NT2/D1 (cell line): ENCODE measurements around the gene HNRNPH1.

Experiments used
- DNase-seq: peaks from one replicate; pipeline ENCODE4 v3.0.0-alpha.2; 2011; ENCODE audit warnings: low read depth, low spot score
- H3K27me3 ChIP-seq: 2 replicates; pipeline ENCODE4 v1.6.0; 2011; ENCODE audit warnings: mild to moderate bottlenecking; ENCODE audit not compliant: insufficient read length, insufficient read depth
- H3K36me3 ChIP-seq: 2 replicates; pipeline ENCODE4 v1.6.1; 2011; ENCODE audit warnings: mild to moderate bottlenecking, low read length, mixed read lengths; ENCODE audit not compliant: insufficient read depth, insufficient read length
- H3K4me1 ChIP-seq: 2 replicates; pipeline ENCODE4 v1.5.1; 2011; ENCODE audit not compliant: insufficient read depth, insufficient read length
- H3K4me3 ChIP-seq: 2 replicates; pipeline ENCODE4 v1.5.1; 2011; ENCODE audit warnings: low read depth; ENCODE audit not compliant: insufficient read length
- H3K9ac ChIP-seq: 2 replicates; pipeline ENCODE4 v1.6.0; 2011; ENCODE audit warnings: low read depth; ENCODE audit not compliant: insufficient read length
- H3K9me3 ChIP-seq: 2 replicates; pipeline ENCODE4 v1.5.1; 2011; ENCODE audit warnings: mild to moderate bottlenecking, low read length; ENCODE audit not compliant: insufficient read depth
- SUZ12 ChIP-seq: IDR thresholded peaks from 2 replicates; pipeline ENCODE4 v1.6.1; 2011; ENCODE audit not compliant: insufficient read length, insufficient read depth; ENCODE audit errors: extremely low read depth
- YY1 ChIP-seq: IDR thresholded peaks from 2 replicates; pipeline ENCODE4 v1.6.1; 2011; ENCODE audit not compliant: insufficient read length, insufficient read depth
- ZNF274 ChIP-seq: IDR thresholded peaks from 2 replicates; pipeline ENCODE4 v1.6.1; 2011; ENCODE audit warnings: mild to moderate bottlenecking, low read depth, low read length

The HNRNPH1 gene

DNA sequence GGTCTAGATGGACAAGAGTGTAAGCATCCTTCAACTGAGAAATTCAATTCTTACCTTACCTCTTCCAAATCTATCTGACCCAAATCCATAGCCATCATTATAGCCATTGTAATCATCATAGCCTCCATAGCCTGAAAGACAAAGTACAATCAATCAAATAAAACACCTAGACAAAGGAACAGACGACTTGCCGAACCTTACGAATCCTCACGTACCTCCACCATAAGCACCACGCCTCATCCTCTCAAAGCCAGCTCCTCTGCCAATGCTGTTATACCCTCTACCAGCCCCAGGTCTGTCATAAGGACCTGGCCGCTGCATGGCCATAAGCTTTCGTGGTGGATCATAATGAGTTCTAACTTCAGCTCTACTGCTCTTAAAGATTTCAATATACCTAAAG is 5.5 kb downstream of the HNRNPH1 start:
- H3K4me1 ChIP-seq: no peaks in the 10 kb centered on the region

DNA sequence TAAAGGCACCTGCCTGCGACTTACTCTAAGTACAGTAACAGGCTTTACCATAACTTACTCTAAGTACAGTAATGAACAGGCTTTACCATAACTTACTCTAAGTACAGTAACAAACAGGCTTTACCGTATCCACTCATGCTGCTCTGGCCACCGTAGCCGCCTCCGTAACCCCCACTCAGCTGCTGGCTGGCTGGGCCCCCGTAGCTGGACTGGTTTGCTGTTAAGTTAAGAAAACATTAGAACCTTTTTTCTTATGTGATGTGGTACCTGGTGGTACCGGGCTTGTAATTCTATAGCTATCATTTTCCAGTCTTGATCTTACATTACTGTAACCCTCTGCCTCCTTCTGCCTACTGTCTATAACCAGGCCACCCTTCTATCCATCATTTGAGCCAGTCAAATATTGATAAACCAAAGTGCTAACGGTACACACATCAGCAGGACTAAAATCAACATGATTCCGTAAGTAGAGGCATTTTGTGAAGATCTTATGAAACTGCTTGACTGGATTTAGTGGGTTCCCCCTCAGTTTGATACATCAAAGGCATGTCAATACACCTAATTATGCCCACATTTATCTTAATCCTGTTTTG is 7.4 kb downstream of the HNRNPH1 start:
- TF ChIP-seq SUZ12: no peak
- no peak for TF ChIP-seq ZNF274
- no peak for TF ChIP-seq YY1
- Histone ChIP-seq H3K9me3 (no peaks in the 10 kb centered on the region), H3K4me1 (peaks cover 3% of the 10 kb centered on the region), H3K9ac (no peak overlapping the region), H3K27me3 (no peaks in the 10 kb centered on the region), H3K4me3 (no peak overlapping the region), H3K36me3 (peaks cover 93% of the 10 kb centered on the region)
- DNase-seq: no peak

More for the DNA sequence above, 5.5 kb downstream of the HNRNPH1 start:
- DNase-seq: no peak
- Histone ChIP-seq H3K9ac (no peak overlapping the region), H3K9me3 (no peaks in the 10 kb centered on the region), H3K36me3 (peaks cover 97% of the 10 kb centered on the region), H3K4me3 (no peak overlapping the region), H3K27me3 (no peaks in the 10 kb centered on the region)
- TF ChIP-seq YY1 (no peak), ZNF274 (no peak), SUZ12 (no peak)

DNA sequence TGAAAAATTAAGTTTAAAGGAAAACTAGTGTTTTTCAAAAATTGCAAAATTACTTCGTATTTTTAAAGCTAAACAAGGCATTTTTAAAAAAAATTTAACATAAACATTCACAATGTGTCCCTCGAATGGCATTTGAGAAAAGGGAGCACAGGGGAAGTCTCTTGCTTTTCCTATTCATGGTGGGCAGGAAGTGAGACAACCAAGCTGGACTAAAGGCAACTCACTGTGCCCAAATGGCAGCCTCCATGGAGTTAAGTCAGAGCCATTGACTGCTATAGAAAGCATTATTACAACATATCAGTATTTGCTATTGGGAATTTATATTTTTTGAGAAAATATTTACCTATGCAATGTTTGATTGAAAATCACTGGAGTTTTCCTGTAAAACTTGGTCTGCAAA is 8.3 kb downstream of the HNRNPH1 start:
- no peak for DNase-seq
- no peak overlapping the region for H3K4me3 ChIP-seq
- H3K4me1 ChIP-seq: peaks cover 3% of the 10 kb centered on the region
- no peaks in the 10 kb centered on the region for H3K27me3 ChIP-seq
- H3K9me3 ChIP-seq: no peaks in the 10 kb centered on the region
- TF ChIP-seq YY1 (no peak), SUZ12 (no peak), ZNF274 (no peak)
- peaks cover 93% of the 10 kb centered on the region for H3K36me3 ChIP-seq
- no peak overlapping the region for H3K9ac ChIP-seq

DNA sequence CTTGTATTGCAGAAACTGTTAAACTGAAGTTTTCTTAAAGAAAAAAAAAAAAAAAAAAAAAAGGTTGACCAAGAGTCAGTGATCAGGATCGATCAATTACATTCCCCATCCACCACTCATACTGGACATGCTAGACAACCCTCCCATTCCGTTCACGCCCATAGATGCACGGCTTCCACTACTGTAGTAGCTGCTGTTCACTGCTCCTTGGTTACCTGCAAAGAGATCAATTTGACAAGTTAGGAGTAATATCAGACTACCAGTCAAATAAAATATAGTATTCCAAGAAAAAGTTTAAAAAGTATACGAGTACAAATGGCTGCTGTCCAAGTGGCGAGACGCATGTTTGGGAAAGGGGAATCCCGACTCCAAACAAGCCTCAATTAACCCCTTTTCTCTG is 8.7 kb downstream of the HNRNPH1 start:
- H3K9ac ChIP-seq: no peak overlapping the region
- H3K4me3 ChIP-seq: no peak overlapping the region
- H3K9me3 ChIP-seq: no peaks in the 10 kb centered on the region
- H3K36me3 ChIP-seq: peaks cover 93% of the 10 kb centered on the region
- no peaks in the 10 kb centered on the region for H3K27me3 ChIP-seq
- TF ChIP-seq SUZ12 (no peak), ZNF274 (no peak), YY1 (no peak)
- no peak for DNase-seq
- peaks cover 3% of the 10 kb centered on the region for H3K4me1 ChIP-seq

DNA sequence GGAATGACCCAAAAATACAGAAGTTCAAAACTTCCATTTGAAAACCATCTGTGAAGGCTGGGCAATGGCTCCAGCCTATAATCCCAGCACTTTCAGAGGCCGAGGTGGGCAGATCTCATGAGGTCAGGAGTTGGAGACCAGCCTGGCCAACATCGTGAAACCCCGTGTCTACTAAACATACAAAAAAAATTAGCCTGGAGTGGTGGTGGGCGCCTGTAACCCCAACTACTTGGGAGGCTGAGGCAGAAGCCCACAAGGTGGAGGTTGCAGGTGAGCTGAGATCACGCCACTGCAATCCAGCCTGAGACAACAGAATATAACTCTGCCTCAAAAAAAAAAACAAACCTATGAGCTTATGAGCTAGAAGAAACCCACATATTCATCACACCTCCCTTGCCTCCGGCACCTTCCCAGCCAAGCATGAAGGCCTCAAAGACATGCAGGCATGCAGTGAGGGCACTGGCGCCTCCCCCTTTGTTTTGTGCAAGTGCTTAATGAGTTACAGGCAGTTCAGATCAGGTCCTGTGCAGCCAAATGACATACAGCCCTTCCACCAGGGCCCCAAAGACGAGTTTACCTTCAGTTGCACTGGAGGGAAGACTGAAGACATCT is 9.9 kb downstream of the HNRNPH1 start:
- Histone ChIP-seq H3K27me3 (no peaks in the 10 kb centered on the region), H3K4me3 (no peak overlapping the region), H3K36me3 (peaks cover 88% of the 10 kb centered on the region), H3K4me1 (peaks cover 3% of the 10 kb centered on the region), H3K9ac (no peak overlapping the region), H3K9me3 (no peaks in the 10 kb centered on the region)
- no peak for DNase-seq
- TF ChIP-seq ZNF274: no peak
- no peak for TF ChIP-seq YY1
- no peak for TF ChIP-seq SUZ12

DNA sequence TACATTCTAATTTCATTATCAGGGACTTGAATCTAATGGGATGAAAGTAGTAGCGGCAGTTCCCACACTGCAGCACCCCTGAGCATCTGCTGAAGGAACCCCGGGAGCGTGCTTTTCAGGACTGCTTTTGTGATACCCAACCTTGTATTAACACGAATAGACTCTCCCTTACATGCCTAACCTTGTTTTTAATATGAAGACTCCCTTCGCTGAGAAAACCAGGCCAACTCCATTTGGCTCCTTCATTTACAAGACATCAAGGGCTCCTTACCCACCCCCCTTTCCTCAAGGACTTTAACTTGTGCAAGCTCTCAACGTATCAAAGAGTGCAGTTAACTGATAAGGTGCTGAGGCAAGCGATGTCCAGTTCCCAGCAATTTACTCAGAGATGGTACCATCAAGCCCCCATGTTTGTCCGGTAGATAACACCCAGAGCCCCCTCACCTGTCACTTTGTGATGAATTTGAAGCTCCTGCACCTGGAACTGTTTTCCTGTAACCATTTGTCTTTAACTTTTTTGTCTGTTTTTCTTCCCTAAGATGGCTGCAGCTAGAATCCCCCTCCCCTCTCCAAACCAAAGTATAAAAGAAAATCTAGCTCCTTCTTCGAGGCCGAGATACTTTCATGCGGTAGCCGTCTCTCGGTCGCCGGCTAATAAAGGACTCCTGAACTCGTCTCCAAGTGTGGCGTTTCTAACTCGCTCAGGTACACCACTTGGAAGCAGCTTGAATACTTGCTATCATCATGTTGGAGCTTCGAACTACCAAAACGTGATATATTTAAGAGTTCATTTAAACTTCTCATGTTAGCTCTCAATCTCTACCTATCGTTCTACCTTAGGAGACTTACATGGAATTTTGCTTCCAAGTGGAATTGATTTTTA is 10.7 kb downstream of the HNRNPH1 start:
- DNase-seq: no peak
- H3K4me1 ChIP-seq: peaks cover 3% of the 10 kb centered on the region

DNA sequence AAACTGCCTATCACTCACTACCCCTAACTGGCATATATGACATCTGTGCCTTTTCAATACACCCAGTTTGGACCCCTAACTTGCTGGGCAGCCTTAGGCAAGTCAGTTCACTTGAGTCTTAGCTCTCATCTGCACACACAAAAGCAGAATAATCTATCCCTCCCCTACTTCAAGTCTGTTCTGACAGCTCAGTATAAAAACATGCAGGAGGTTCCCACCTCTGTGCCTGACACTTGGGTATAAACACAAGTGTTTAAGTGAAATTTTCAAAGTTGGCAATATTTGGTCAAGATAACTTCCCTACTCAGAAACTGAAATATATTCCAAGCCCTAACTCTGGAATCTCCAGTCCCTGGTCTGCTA is 12.6 kb downstream of the HNRNPH1 start:
- peaks cover 3% of the 10 kb centered on the region for H3K4me1 ChIP-seq
- no peaks in the 10 kb centered on the region for H3K27me3 ChIP-seq
- H3K9me3 ChIP-seq: no peaks in the 10 kb centered on the region
- H3K9ac ChIP-seq: no peak overlapping the region
- no peak for DNase-seq
- H3K4me3 ChIP-seq: no peak overlapping the region
- peaks cover 86% of the 10 kb centered on the region for H3K36me3 ChIP-seq
- TF ChIP-seq YY1 (no peak), ZNF274 (no peak), SUZ12 (no peak)

More for the DNA sequence above, 10.7 kb downstream of the HNRNPH1 start:
- Histone ChIP-seq H3K36me3 (peaks cover 86% of the 10 kb centered on the region), H3K9ac (no peak overlapping the region), H3K9me3 (no peaks in the 10 kb centered on the region), H3K27me3 (no peaks in the 10 kb centered on the region), H3K4me3 (no peak overlapping the region)
- TF ChIP-seq YY1 (no peak), SUZ12 (no peak), ZNF274 (no peak)
